GM12878 (cell line): ENCODE results near the gene PAX7. TPM values are rescaled to one million over a fixed set of nuclear protein-coding genes. Genes with fewer than 3 reads are reported as not detected.

Experiments used
- ATAC-seq: fragments of 200-7000 bp; cut with Tn5 transposase; 3 replicates; pipeline ENCODE4 v1.9.1; 2020; ENCODE audit warnings: mild to moderate bottlenecking, moderate library complexity
- BruUV-seq: library from RNA; stranded (reverse); fragments of 400-500 nt; replicated peaks from 2 replicates; lab custom pipeline; 2021; lab: Mats Ljungman, UMichigan
- CTCF ChIA-PET: fragments of 300-600 bp; sonication (Branson Sonifier 250); formaldehyde crosslinking; extraction: SDS; loops from one replicate; lab custom pipeline; 2021; ENCODE audit warnings: inconsistent platforms; lab: Yijun Ruan, JAX
- POLR2A ChIA-PET: fragments of 350-600 bp; formaldehyde crosslinking; extraction: SDS; loops from one replicate; lab custom pipeline; 2021; ENCODE audit warnings: inconsistent platforms; lab: Charles Lee
- RAD21 ChIA-PET: fragments of 300-600 bp; sonication (Branson Sonifier 250); formaldehyde crosslinking; loops from one replicate; lab custom pipeline; 2023; ENCODE audit warnings: antibody characterized with exemption; ENCODE audit not compliant: unreplicated experiment; lab: Charles Lee
- SMC1A ChIA-PET: fragments of 300-600 bp; sonication (Branson Sonifier 250); formaldehyde crosslinking; loops from one replicate; lab custom pipeline; 2023; ENCODE audit not compliant: unreplicated experiment, uncharacterized antibody; lab: Charles Lee
- DNase-seq: peaks from one replicate; pipeline ENCODE4 v3.0.0-alpha.2; 2011; ENCODE audit warnings: low read depth, low spot score
- FAIRE-seq: peaks from 3 replicates; lab custom pipeline; 2011; peaks lifted over from hg19 to GRCh38; lab: Jason Lieb, UNC
- H2AFZ ChIP-seq: 2 replicates; pipeline ENCODE4 v1.6.0; 2011; ENCODE audit warnings: low read depth, low read length, control low read depth; ENCODE audit not compliant: control insufficient read depth
- H3K27ac ChIP-seq: 2 replicates; pipeline ENCODE4 v1.5.1; 2011; ENCODE audit warnings: control low read depth; ENCODE audit not compliant: control insufficient read depth, insufficient read depth
- H3K27me3 ChIP-seq, 2 experiments: replicated peaks in 1 of 2; 2 replicates each; pipeline versions ENCODE4 v1.6.0 to v1.6.1; 2011; ENCODE audit warnings: low read length in 1 of 2; ENCODE audit not compliant: control insufficient read depth in 2 of 2, insufficient read depth in 2 of 2
- H3K36me3 ChIP-seq, 2 experiments: 2 replicates each; pipeline ENCODE4 v1.5.1; 2011; ENCODE audit warnings: low read length in 1 of 2; ENCODE audit not compliant: control insufficient read depth in 2 of 2, insufficient read depth in 2 of 2
- H3K4me1 ChIP-seq: 2 replicates; pipeline ENCODE4 v1.6.1; 2011; ENCODE audit warnings: mild to moderate bottlenecking, low read length, moderate library complexity, mixed read lengths; ENCODE audit not compliant: control insufficient read depth, insufficient read depth
- H3K4me2 ChIP-seq: 2 replicates; pipeline ENCODE4 v1.6.0; 2011; ENCODE audit warnings: control low read depth; ENCODE audit not compliant: control insufficient read depth, insufficient read depth
- H3K4me3 ChIP-seq: fragments of 200-600 bp; sonication (generic); 2 replicates; pipeline ENCODE4 v1.5.1; 2016
- H3K79me2 ChIP-seq: 2 replicates; pipeline ENCODE4 v1.6.0; 2011; ENCODE audit warnings: low read length; ENCODE audit not compliant: control insufficient read depth, insufficient read depth
- H3K9ac ChIP-seq: 2 replicates; pipeline ENCODE4 v1.8.0; 2011; ENCODE audit warnings: low read length, control low read depth, mixed read lengths; ENCODE audit not compliant: control insufficient read depth, insufficient read depth
- H3K9me3 ChIP-seq: replicated peaks from 3 replicates; pipeline ENCODE4 v1.5.1; 2011; ENCODE audit warnings: mild to moderate bottlenecking, low read length; ENCODE audit not compliant: control insufficient read depth, insufficient read depth
- H4K20me1 ChIP-seq: 2 replicates; pipeline ENCODE4 v1.6.0; 2011; ENCODE audit not compliant: control insufficient read depth, insufficient read depth
- ATF7 ChIP-seq: fragments of 450-650 bp; IDR thresholded peaks from 2 replicates; pipeline ENCODE4 v1.6.1; 2016; ENCODE audit warnings: low read depth, mild to moderate bottlenecking
- BMI1 ChIP-seq: fragments of 450-650 bp; IDR thresholded peaks from 2 replicates; pipeline ENCODE4 v1.6.1; 2016; ENCODE audit warnings: mild to moderate bottlenecking, moderate library complexity, borderline replicate concordance
- CUX1 ChIP-seq: IDR thresholded peaks from 2 replicates; pipeline ENCODE4 v1.6.1; 2012; ENCODE audit warnings: improper control_type of control experiment, low read depth, low read length; ENCODE audit not compliant: insufficient replicate concordance
- E2F4 ChIP-seq: IDR thresholded peaks from 2 replicates; pipeline ENCODE4 v1.6.1; 2012; ENCODE audit warnings: low read depth, low read length, improper control_type of control experiment
- EGR1 ChIP-seq, 2 experiments: IDR thresholded peaks; 1 replicate in 1 of 2; 2 replicates in 1 of 2; pipeline ENCODE4 v1.6.1; 2011 to 2012; ENCODE audit warnings: low read depth in 2 of 2, low read length in 2 of 2, borderline replicate concordance in 1 of 2, mild to moderate bottlenecking in 1 of 2, moderate library complexity in 1 of 2
- ESRRA ChIP-seq: IDR thresholded peaks from 2 replicates; pipeline ENCODE4 v1.6.1; 2012; ENCODE audit warnings: mild to moderate bottlenecking, low read length, improper control_type of control experiment
- JUND ChIP-seq: IDR thresholded peaks from 2 replicates; pipeline ENCODE4 v1.6.1; 2012; ENCODE audit warnings: low read depth, mild to moderate bottlenecking, low read length, improper control_type of control experiment, moderate library complexity
- MEF2A ChIP-seq: IDR thresholded peaks from 2 replicates; pipeline ENCODE4 v1.6.1; 2011; ENCODE audit warnings: low read depth, mild to moderate bottlenecking, low read length, moderate library complexity; ENCODE audit not compliant: insufficient read depth
- POU2F2 ChIP-seq: IDR thresholded peaks from 3 replicates; pipeline ENCODE4 v1.6.1; 2011; ENCODE audit warnings: low read depth, mild to moderate bottlenecking, low read length, borderline replicate concordance
- SKIL ChIP-seq: fragments of 450-650 bp; IDR thresholded peaks from 2 replicates; pipeline ENCODE4 v1.6.1; 2017; ENCODE audit warnings: mild to moderate bottlenecking, low read depth, inconsistent platforms; ENCODE audit not compliant: poor library complexity, severe bottlenecking
- SP1 ChIP-seq: IDR thresholded peaks from one replicate; pipeline ENCODE4 v1.6.1; 2011; ENCODE audit warnings: low read depth, low read length
- SREBF1 ChIP-seq: IDR thresholded peaks from 2 replicates; pipeline ENCODE4 v1.6.1; 2012; ENCODE audit warnings: mild to moderate bottlenecking, low read length
- SRF ChIP-seq, 2 experiments: IDR thresholded peaks; 2 replicates each; pipeline ENCODE4 v1.6.1; 2011; ENCODE audit warnings: low read depth in 2 of 2, low read length in 2 of 2, mild to moderate bottlenecking in 1 of 2, moderate library complexity in 1 of 2
- USF2 ChIP-seq: IDR thresholded peaks from 2 replicates; pipeline ENCODE4 v1.6.1; 2011; ENCODE audit warnings: low read depth, low read length, improper control_type of control experiment, borderline replicate concordance
- WGBS: methylation state at CpG from one replicate; pipeline ENCODE4 v1.1.6; 2016; ENCODE audit warnings: low lambda C conversion rate; ENCODE audit not compliant: insufficient replicate concordance, insufficient coverage; ENCODE audit errors: missing lambda C conversion rate; 5-methylcytosine and 5-hydroxymethylcytosine counted together
- in situ Hi-C: fragments of 300-500 bp; cut with MboI; formaldehyde crosslinking; loops from 9 replicates; pipeline ENCODE4 v1.14.3; 2018; ENCODE audit warnings: mixed read lengths
- intact Hi-C: fragments of 100-400 bp; cut with micrococcal nuclease; formaldehyde crosslinking; loops from one replicate; pipeline ENCODE4 v1.14.2; 2022; ENCODE audit not compliant: unreplicated experiment
- polyA plus RNA-seq, 11 experiments: library from polyadenylated mRNA; depleted of rRNA in 4 of 11; unstranded in 6 of 11; stranded (reverse) in 5 of 11; fragments of >200 nt; fragmentation: Nextera tagmentation in 4 of 11; fragmentation: Illumina TruSeq in 1 of 11; extraction: Ambion mirVana in 4 of 11; extraction: Trizol in 1 of 11; gene quantifications; 1 replicate in 1 of 11; 2 replicates in 10 of 11; pipeline versions ENCODE4 v1.2.1 to v1.2.3, GENCODE V29; 2011 to 2016; ENCODE audit warnings: inconsistent platforms in 2 of 11, missing spikeins in 2 of 11, low read depth in 1 of 11
- total RNA-seq, 4 experiments: library from RNA; depleted of rRNA in 3 of 4; stranded (reverse); fragments of >200 nt in 3 of 4; fragmentation: Illumina TruSeq in 1 of 4; extraction: Trizol in 1 of 4; gene quantifications; 2 replicates each; pipeline versions ENCODE4 v1.2.1 to v1.2.3, GENCODE V29; 2013 to 2021

Gene PAX7
- total and polyA plus RNA-seq, 10 of the 15 experiments (the other 5 are each of a cell fraction or from before 2014, with no cell fraction given) = not detected

- ChIA-PET SMC1A (no interaction called here), CTCF (no interaction called here), POLR2A (no interaction called here), RAD21 (no interaction called here)
- H3K9me3 ChIP-seq = no peaks in the 10 kb centered on the region
- no peak overlapping the region for H2AFZ ChIP-seq
- FAIRE-seq = no peak
- no peak for DNase-seq
- in situ Hi-C loops (no loop called here), intact Hi-C loops (no loop called here)
- H3K9ac ChIP-seq = no peak overlapping the region
- H4K20me1 ChIP-seq = no peaks in the 10 kb centered on the region
- no peaks in the 10 kb centered on the region for H3K79me2 ChIP-seq
- H3K27ac ChIP-seq = no peak overlapping the region
- peaks cover 0 to 3% of the 10 kb centered on the region in 2 experiments; a peak in 3 of 4 replicates for H3K27me3 ChIP-seq
- WGBS = 38% methylated on average over 5 of the region's 5 CpGs
- no peak overlapping the region for H3K4me2 ChIP-seq
- H3K36me3 ChIP-seq = no peaks in the 10 kb centered on the region
- no TSS peak for BruUV-seq
- no peaks in the 10 kb centered on the region for H3K4me1 ChIP-seq
- no peak overlapping the region for H3K4me3 ChIP-seq
- no peak for ATAC-seq
- no peak for TF ChIP-seq POU2F2
- TF ChIP-seq ESRRA = no peak
- no peak for TF ChIP-seq SREBF1
- no peak for TF ChIP-seq SP1
- TF ChIP-seq EGR1 (IDR thresholded peaks at IDR 0.05; ENCODE audit: borderline replicate concordance in 1 of 2, low read depth in 2 of 2, low read length in 2 of 2) = no peak
- TF ChIP-seq MEF2A = no peak
- TF ChIP-seq SKIL = no peak
- TF ChIP-seq USF2 = no peak
- TF ChIP-seq BMI1 = no peak
- no peak for TF ChIP-seq SRF (IDR thresholded peaks at IDR 0.05; ENCODE audit: low read depth in 2 of 2, low read length in 2 of 2)
- no peak for TF ChIP-seq CUX1
- no peak for TF ChIP-seq E2F4
- TF ChIP-seq JUND = no peak
- TF ChIP-seq ATF7 = no peak
Observed at GRCh38 chr1:18673976-18674375, 43.3 kb downstream of the PAX7 start.
